ENCODE data around the gene ARSB.
"Not testable (repeated sequence)": the region's sequence is repeated elsewhere in the genome, so short reads cannot be mapped to it uniquely, and the experiment has no call there.

The ARSB gene

GRCh38 chr5:78779771-78780616 is 205.1 kb downstream of the ARSB start:
- TF ChIP-seq JUND (IDR thresholded peaks at IDR 0.05; ENCODE audit: low read depth): no peak
- in situ Hi-C loops (cut with HindIII; ENCODE audit: low pct_unique_long_range_greater_than_20kb, low sequenced_read_pairs): no loop called here
- DNase-seq (ENCODE audit: low read depth in 1 of 2, low spot score in 1 of 2): peak in 1 of 2 experiments; percentile 29

GRCh38 chr5:78779262-78779661 is 205.8 kb downstream of the ARSB start:
- TF ChIP-seq JUND (IDR thresholded peaks at IDR 0.05; ENCODE audit: low read depth): no peak
- no peak for DNase-seq (ENCODE audit: low read depth in 1 of 2, low spot score in 1 of 2)
- in situ Hi-C loops (cut with HindIII; ENCODE audit: low pct_unique_long_range_greater_than_20kb, low sequenced_read_pairs): no loop called here

GRCh38 chr5:78778538-78778937 is 206.6 kb downstream of the ARSB start:
- DNase-seq (ENCODE audit: low read depth in 1 of 2, low spot score in 1 of 2): no peak
- in situ Hi-C loops (cut with HindIII; ENCODE audit: low pct_unique_long_range_greater_than_20kb, low sequenced_read_pairs): no loop called here
- no peak for TF ChIP-seq JUND (IDR thresholded peaks at IDR 0.05; ENCODE audit: low read depth)

GRCh38 chr5:78777901-78778300 is 207.2 kb downstream of the ARSB start:
- in situ Hi-C loops (cut with HindIII; ENCODE audit: low pct_unique_long_range_greater_than_20kb, low sequenced_read_pairs): no loop called here

GRCh38 chr5:78776637-78777036 is 208.5 kb downstream of the ARSB start:
- no peak for DNase-seq (ENCODE audit: low read depth in 1 of 2, low spot score in 1 of 2)
- no peak for TF ChIP-seq JUND (IDR thresholded peaks at IDR 0.05; ENCODE audit: low read depth)
- in situ Hi-C loops (cut with HindIII; ENCODE audit: low pct_unique_long_range_greater_than_20kb, low sequenced_read_pairs): no loop called here

More at GRCh38 chr5:78777901-78778300, 207.2 kb downstream of the ARSB start:
- DNase-seq (ENCODE audit: low read depth in 1 of 2, low spot score in 1 of 2): no peak
- TF ChIP-seq JUND (IDR thresholded peaks at IDR 0.05; ENCODE audit: low read depth): no peak

GRCh38 chr5:78773655-78774054 is 211.5 kb downstream of the ARSB start:
- TF ChIP-seq JUND (IDR thresholded peaks at IDR 0.05; ENCODE audit: low read depth): no peak
- DNase-seq (ENCODE audit: low read depth in 1 of 2, low spot score in 1 of 2): no peak
- in situ Hi-C loops (cut with HindIII; ENCODE audit: low pct_unique_long_range_greater_than_20kb, low sequenced_read_pairs): no loop called here

GRCh38 chr5:78771260-78772205 is 213.6 kb downstream of the ARSB start:
- TF ChIP-seq JUND (IDR thresholded peaks at IDR 0.05; ENCODE audit: low read depth): no peak
- in situ Hi-C loops (cut with HindIII; ENCODE audit: low pct_unique_long_range_greater_than_20kb, low sequenced_read_pairs): no loop called here

GRCh38 chr5:78768781-78769380 is 216.2 kb downstream of the ARSB start:
- in situ Hi-C loops (cut with HindIII; ENCODE audit: low pct_unique_long_range_greater_than_20kb, low sequenced_read_pairs): no loop called here
- DNase-seq (ENCODE audit: low read depth in 1 of 2, low spot score in 1 of 2): no peak
- TF ChIP-seq JUND (IDR thresholded peaks at IDR 0.05; ENCODE audit: low read depth): no peak

More at GRCh38 chr5:78771260-78772205, 213.6 kb downstream of the ARSB start:
- no peak for DNase-seq (ENCODE audit: low read depth in 1 of 2, low spot score in 1 of 2)

- DNase-seq (ENCODE audit: low read depth in 1 of 2, low spot score in 1 of 2): no peak
- in situ Hi-C loops (cut with HindIII; ENCODE audit: low pct_unique_long_range_greater_than_20kb, low sequenced_read_pairs): no loop called here
- TF ChIP-seq JUND (IDR thresholded peaks at IDR 0.05; ENCODE audit: low read depth): no peak
Observed at GRCh38 chr5:78766412-78766762, 218.7 kb downstream of the ARSB start.

- in situ Hi-C loops (cut with HindIII; ENCODE audit: low pct_unique_long_range_greater_than_20kb, low sequenced_read_pairs): no loop called here
- no peak for DNase-seq (ENCODE audit: low read depth in 1 of 2, low spot score in 1 of 2)
- TF ChIP-seq JUND (IDR thresholded peaks at IDR 0.05; ENCODE audit: low read depth): no peak
Observed at GRCh38 chr5:78765756-78766411, 219.2 kb downstream of the ARSB start.

- DNase-seq (ENCODE audit: low read depth in 1 of 2, low spot score in 1 of 2): no peak
Observed at GRCh38 chr5:78765116-78765515, 220.0 kb downstream of the ARSB start.

GRCh38 chr5:78763659-78764189 is 221.4 kb downstream of the ARSB start:
- no peak for TF ChIP-seq JUND (IDR thresholded peaks at IDR 0.05; ENCODE audit: low read depth)
- no peak for DNase-seq (ENCODE audit: low read depth in 1 of 2, low spot score in 1 of 2)
- in situ Hi-C loops (cut with HindIII; ENCODE audit: low pct_unique_long_range_greater_than_20kb, low sequenced_read_pairs): no loop called here

More at GRCh38 chr5:78765116-78765515, 220.0 kb downstream of the ARSB start:
- in situ Hi-C loops (cut with HindIII; ENCODE audit: low pct_unique_long_range_greater_than_20kb, low sequenced_read_pairs): no loop called here
- TF ChIP-seq JUND (IDR thresholded peaks at IDR 0.05; ENCODE audit: low read depth): no peak

GRCh38 chr5:78762743-78763142 is 222.4 kb downstream of the ARSB start:
- DNase-seq (ENCODE audit: low read depth in 1 of 2, low spot score in 1 of 2); in situ Hi-C loops (cut with HindIII; ENCODE audit: low pct_unique_long_range_greater_than_20kb, low sequenced_read_pairs): not testable (repeated sequence)
